GM19023 (cell line): ENCODE results near the gene OPCML.

Source experiments
- ATAC-seq: cut with Tn5 transposase; IDR thresholded peaks from one replicate; pipeline ENCODE4 v1.9.1; 2021; ENCODE audit warnings: mild to moderate bottlenecking, moderate library complexity; ENCODE audit not compliant: unreplicated experiment

Gene OPCML

GRCh38 chr11:132777067-132777975 is 755.0 kb downstream of the OPCML start:
- no peak for ATAC-seq

GRCh38 chr11:132773751-132774150 is 758.5 kb downstream of the OPCML start:
- ATAC-seq, result no peak

- ATAC-seq, result no peak
These were observed 759.4 kb downstream of the OPCML start for GRCh38 chr11:132772703-132773545.

GRCh38 chr11:132771746-132772145 is 760.6 kb downstream of the OPCML start:
- ATAC-seq, result no peak

GRCh38 chr11:132770829-132771530 is 761.3 kb downstream of the OPCML start:
- no peak for ATAC-seq

- ATAC-seq, result no peak
These were observed 768.8 kb downstream of the OPCML start for GRCh38 chr11:132763503-132763902.

GRCh38 chr11:132755934-132756333 is 776.4 kb downstream of the OPCML start:
- ATAC-seq, result no peak

GRCh38 chr11:132751516-132752250 is 780.6 kb downstream of the OPCML start:
- ATAC-seq, result no peak

- ATAC-seq, result no peak
These were observed 786.0 kb downstream of the OPCML start for GRCh38 chr11:132746305-132746704.

- no peak for ATAC-seq
These were observed 787.0 kb downstream of the OPCML start for GRCh38 chr11:132745306-132745705.

- ATAC-seq, result no peak
These were observed 787.5 kb downstream of the OPCML start for GRCh38 chr11:132744771-132745170.

- no peak for ATAC-seq
These were observed 788.7 kb downstream of the OPCML start for GRCh38 chr11:132743601-132744000.

- ATAC-seq, result no peak
These were observed 789.4 kb downstream of the OPCML start for GRCh38 chr11:132742929-132743328.

- ATAC-seq, result no peak
These were observed 798.1 kb downstream of the OPCML start for GRCh38 chr11:132734217-132734616.

GRCh38 chr11:132728026-132728425 is 804.3 kb downstream of the OPCML start:
- ATAC-seq, result no peak

GRCh38 chr11:132721526-132721925 is 810.8 kb downstream of the OPCML start:
- ATAC-seq, result no peak

GRCh38 chr11:132719684-132720083 is 812.6 kb downstream of the OPCML start:
- ATAC-seq, result no peak

GRCh38 chr11:132718711-132719671 is 813.3 kb downstream of the OPCML start:
- ATAC-seq, result peak; percentile 71

GRCh38 chr11:132717824-132718223 is 814.5 kb downstream of the OPCML start:
- ATAC-seq, result no peak
